HepG2 (cell line): ENCODE results near the gene NOL4L. TPM values are rescaled to one million over a fixed set of nuclear protein-coding genes. Genes with fewer than 3 reads are reported as not detected.

ENCODE experiments used
- ATF7 ChIP-seq, 2 experiments: fragments of 450-650 bp in 1 of 2; sonication (generic) in 1 of 2; formaldehyde crosslinking in 1 of 2; IDR thresholded peaks; 2 replicates each; pipeline versions ENCODE4 v1.4.0 to v1.6.1; 2016 to 2020; ENCODE audit warnings: antibody characterized with exemption in 1 of 2, mild to moderate bottlenecking in 1 of 2, missing genetic modification reagents in 1 of 2
- BORCS8-MEF2B ChIP-seq: sonication (generic); formaldehyde crosslinking; IDR thresholded peaks from 2 replicates; pipeline ENCODE4 v1.8.0; 2022; ENCODE audit warnings: mild to moderate bottlenecking, missing genetic modification reagents
- HMGA1 ChIP-seq: sonication (generic); formaldehyde crosslinking; conservative IDR thresholded peaks from 2 replicates; pipeline ENCODE4 v1.4.0; 2020; ENCODE audit warnings: missing genetic modification reagents
- HNRNPUL1 ChIP-seq: fragments of 200-400 bp; formaldehyde crosslinking; IDR thresholded peaks from 2 replicates; pipeline ENCODE4 v1.6.1; 2017; ENCODE audit warnings: low read depth, mild to moderate bottlenecking, low read length, moderate library complexity
- KDM5B ChIP-seq: sonication (generic); formaldehyde crosslinking; IDR thresholded peaks from 2 replicates; pipeline ENCODE4 v1.4.0; 2020; ENCODE audit warnings: missing genetic modification reagents, mild to moderate bottlenecking, borderline replicate concordance
- LRRFIP1 ChIP-seq: sonication (generic); formaldehyde crosslinking; conservative IDR thresholded peaks from 2 replicates; pipeline ENCODE4 v1.4.0; 2020; ENCODE audit warnings: missing genetic modification reagents
- NFYB ChIP-seq: sonication (generic); formaldehyde crosslinking; IDR thresholded peaks from 2 replicates; pipeline ENCODE4 v1.4.0; 2020; ENCODE audit warnings: missing genetic modification reagents
- PAX8 ChIP-seq: sonication (generic); formaldehyde crosslinking; IDR thresholded peaks from 2 replicates; pipeline ENCODE4 v1.8.0; 2022; ENCODE audit warnings: mild to moderate bottlenecking, missing genetic modification reagents, borderline replicate concordance
- SP1 ChIP-seq, 2 experiments: fragments of 450-650 bp in 1 of 2; sonication (generic) in 1 of 2; formaldehyde crosslinking in 1 of 2; IDR thresholded peaks; 2 replicates each; pipeline versions ENCODE4 v1.4.0 to v1.6.1; 2016 to 2020; ENCODE audit warnings: missing genetic modification reagents in 1 of 2
- TCF12 ChIP-seq, 2 experiments: fragments of 450-650 bp in 1 of 2; sonication (generic) in 1 of 2; formaldehyde crosslinking in 1 of 2; IDR thresholded peaks; 2 replicates each; pipeline versions ENCODE4 v1.6.1 to v1.8.0; 2017 to 2022; ENCODE audit warnings: antibody characterized with exemption in 1 of 2, mild to moderate bottlenecking in 1 of 2, missing genetic modification reagents in 1 of 2, moderate library complexity in 1 of 2
- ZBTB1 ChIP-seq: sonication (generic); formaldehyde crosslinking; IDR thresholded peaks from 2 replicates; pipeline ENCODE4 v1.4.0; 2020; ENCODE audit warnings: missing genetic modification reagents, borderline replicate concordance
- ZFY ChIP-seq: sonication (generic); formaldehyde crosslinking; IDR thresholded peaks from 2 replicates; pipeline ENCODE4 v1.4.0; 2020; ENCODE audit warnings: missing genetic modification reagents
- ZNF382 ChIP-seq: sonication (generic); formaldehyde crosslinking; IDR thresholded peaks from 2 replicates; pipeline ENCODE4 v1.5.0; 2020; ENCODE audit warnings: missing genetic modification reagents, mild to moderate bottlenecking, borderline replicate concordance
- ZNF501 ChIP-seq: sonication (generic); formaldehyde crosslinking; IDR thresholded peaks from 2 replicates; pipeline ENCODE4 v1.5.1; 2020; ENCODE audit warnings: mild to moderate bottlenecking, moderate library complexity, missing genetic modification reagents
- ZNF562 ChIP-seq: sonication (generic); formaldehyde crosslinking; IDR thresholded peaks from 2 replicates; pipeline ENCODE4 v1.8.0; 2022; ENCODE audit warnings: missing genetic modification reagents, borderline replicate concordance
- polyA plus RNA-seq, 8 experiments: library from polyadenylated mRNA; depleted of rRNA in 3 of 8; stranded (reverse) in 7 of 8; unstranded in 1 of 8; fragments of >200 nt; fragmentation: Illumina TruSeq in 4 of 8; extraction: Trizol in 4 of 8; gene quantifications; 2 replicates each; pipeline versions ENCODE4 v1.2.1 to v1.2.3, GENCODE V29; 2011 to 2016; ENCODE audit warnings: low read depth in 4 of 8, missing spikeins in 1 of 8, mixed read lengths in 1 of 8; ENCODE audit not compliant: insufficient read depth in 1 of 8
- total RNA-seq, 5 experiments: library from RNA; depleted of rRNA; stranded (reverse); fragments of >200 nt; fragmentation: Illumina TruSeq; extraction: Trizol; gene quantifications; 2 replicates each; pipeline ENCODE4 v1.2.3, GENCODE V29; 2016; ENCODE audit warnings: low read depth in 1 of 5
- TF ChIP-seq, protein P1 (sequence below): sonication (generic); formaldehyde crosslinking; IDR thresholded peaks from 2 replicates; pipeline ENCODE4 v1.4.0; 2020; ENCODE audit warnings: missing genetic modification reagents
- TF ChIP-seq, protein P2 (sequence below): sonication (generic); formaldehyde crosslinking; IDR thresholded peaks from 2 replicates; pipeline ENCODE4 v1.5.0; 2020; ENCODE audit warnings: missing genetic modification reagents
- TF ChIP-seq, protein P3 (sequence below): sonication (generic); formaldehyde crosslinking; IDR thresholded peaks from 2 replicates; pipeline ENCODE4 v1.4.0; 2020; ENCODE audit warnings: missing genetic modification reagents, borderline replicate concordance

NOL4L gene
- total and polyA plus RNA-seq, 2 of the 13 experiments (the other 11 are each of a cell fraction or from before 2014, with no cell fraction given) = 16.6 to 35.4 TPM

DNA sequence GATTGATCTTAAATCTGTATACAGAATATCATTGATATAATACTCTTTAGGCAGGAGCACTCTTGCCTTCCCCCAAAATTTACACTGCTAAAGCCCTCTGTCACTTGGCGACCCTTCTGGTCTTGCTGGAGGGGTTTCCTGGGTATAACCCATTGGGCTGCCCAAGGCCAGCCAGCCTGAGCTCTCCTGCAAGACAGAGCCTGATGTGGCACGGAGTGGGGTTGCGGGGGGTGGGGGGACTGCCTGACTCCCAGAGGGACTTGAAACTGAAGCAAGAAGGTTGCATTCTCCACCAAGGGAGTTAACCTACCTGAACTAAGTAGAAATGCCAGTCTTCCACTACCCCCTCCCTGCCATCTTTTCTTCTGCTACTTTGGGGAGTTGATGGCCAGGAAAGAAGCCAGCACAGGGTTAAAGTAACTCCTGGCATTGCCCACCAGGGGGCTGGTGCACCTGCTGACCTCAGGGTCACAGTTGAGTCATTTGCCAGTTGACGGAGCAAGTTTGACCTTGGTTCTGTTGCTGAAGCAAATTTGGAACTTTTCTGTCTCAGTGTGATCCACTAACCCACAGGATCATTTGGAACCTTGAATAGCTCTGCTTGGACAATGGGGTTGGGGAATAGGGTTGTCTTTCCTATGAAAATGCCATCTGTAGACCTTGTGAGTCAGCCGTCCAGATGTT lies 147.6 kb downstream of the NOL4L start (continued):
- TF ChIP-seq, protein P1, sequence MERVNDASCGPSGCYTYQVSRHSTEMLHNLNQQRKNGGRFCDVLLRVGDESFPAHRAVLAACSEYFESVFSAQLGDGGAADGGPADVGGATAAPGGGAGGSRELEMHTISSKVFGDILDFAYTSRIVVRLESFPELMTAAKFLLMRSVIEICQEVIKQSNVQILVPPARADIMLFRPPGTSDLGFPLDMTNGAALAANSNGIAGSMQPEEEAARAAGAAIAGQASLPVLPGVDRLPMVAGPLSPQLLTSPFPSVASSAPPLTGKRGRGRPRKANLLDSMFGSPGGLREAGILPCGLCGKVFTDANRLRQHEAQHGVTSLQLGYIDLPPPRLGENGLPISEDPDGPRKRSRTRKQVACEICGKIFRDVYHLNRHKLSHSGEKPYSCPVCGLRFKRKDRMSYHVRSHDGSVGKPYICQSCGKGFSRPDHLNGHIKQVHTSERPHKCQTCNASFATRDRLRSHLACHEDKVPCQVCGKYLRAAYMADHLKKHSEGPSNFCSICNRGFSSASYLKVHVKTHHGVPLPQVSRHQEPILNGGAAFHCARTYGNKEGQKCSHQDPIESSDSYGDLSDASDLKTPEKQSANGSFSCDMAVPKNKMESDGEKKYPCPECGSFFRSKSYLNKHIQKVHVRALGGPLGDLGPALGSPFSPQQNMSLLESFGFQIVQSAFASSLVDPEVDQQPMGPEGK (CRISPR knock-in tag) = 0 out of 2 replicates have a peak, but pooled peaks have one; percentile 56
- TF ChIP-seq PAX8 (CRISPR knock-in tag) (no peak), ZNF501 (peak; percentile 59), TCF12 (IDR thresholded peaks at IDR 0.05) (no peak), TCF12 (CRISPR knock-in tag; IDR thresholded peaks at IDR 0.05) (peak; percentile 65; the same call in 1 of the 2 replicates), ZBTB1 (CRISPR knock-in tag) (no peak), SP1 (IDR thresholded peaks at IDR 0.05) (no peak), SP1 (CRISPR knock-in tag; IDR thresholded peaks at IDR 0.05) (peak; percentile 40; the same call in 1 of the 2 replicates), ZFY (0 out of 2 replicates have a peak, but pooled peaks have one; percentile 13), ATF7 (IDR thresholded peaks at IDR 0.05) (no peak), ATF7 (CRISPR knock-in tag; IDR thresholded peaks at IDR 0.05) (0 out of 2 replicates have a peak, but pooled peaks have one; percentile 37), ZNF562 (CRISPR knock-in tag) (no peak), HNRNPUL1 (no peak), KDM5B (CRISPR knock-in tag) (0 out of 2 replicates have a peak, but pooled peaks have one; percentile 31), HMGA1 (CRISPR knock-in tag) (no peak), BORCS8-MEF2B (CRISPR knock-in tag) (no peak), NFYB (no peak), LRRFIP1 (CRISPR knock-in tag) (no peak), ZNF382 (no peak)
- TF ChIP-seq, protein P2, sequence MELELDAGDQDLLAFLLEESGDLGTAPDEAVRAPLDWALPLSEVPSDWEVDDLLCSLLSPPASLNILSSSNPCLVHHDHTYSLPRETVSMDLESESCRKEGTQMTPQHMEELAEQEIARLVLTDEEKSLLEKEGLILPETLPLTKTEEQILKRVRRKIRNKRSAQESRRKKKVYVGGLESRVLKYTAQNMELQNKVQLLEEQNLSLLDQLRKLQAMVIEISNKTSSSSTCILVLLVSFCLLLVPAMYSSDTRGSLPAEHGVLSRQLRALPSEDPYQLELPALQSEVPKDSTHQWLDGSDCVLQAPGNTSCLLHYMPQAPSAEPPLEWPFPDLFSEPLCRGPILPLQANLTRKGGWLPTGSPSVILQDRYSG (CRISPR knock-in tag) = no peak
- TF ChIP-seq, protein P3, sequence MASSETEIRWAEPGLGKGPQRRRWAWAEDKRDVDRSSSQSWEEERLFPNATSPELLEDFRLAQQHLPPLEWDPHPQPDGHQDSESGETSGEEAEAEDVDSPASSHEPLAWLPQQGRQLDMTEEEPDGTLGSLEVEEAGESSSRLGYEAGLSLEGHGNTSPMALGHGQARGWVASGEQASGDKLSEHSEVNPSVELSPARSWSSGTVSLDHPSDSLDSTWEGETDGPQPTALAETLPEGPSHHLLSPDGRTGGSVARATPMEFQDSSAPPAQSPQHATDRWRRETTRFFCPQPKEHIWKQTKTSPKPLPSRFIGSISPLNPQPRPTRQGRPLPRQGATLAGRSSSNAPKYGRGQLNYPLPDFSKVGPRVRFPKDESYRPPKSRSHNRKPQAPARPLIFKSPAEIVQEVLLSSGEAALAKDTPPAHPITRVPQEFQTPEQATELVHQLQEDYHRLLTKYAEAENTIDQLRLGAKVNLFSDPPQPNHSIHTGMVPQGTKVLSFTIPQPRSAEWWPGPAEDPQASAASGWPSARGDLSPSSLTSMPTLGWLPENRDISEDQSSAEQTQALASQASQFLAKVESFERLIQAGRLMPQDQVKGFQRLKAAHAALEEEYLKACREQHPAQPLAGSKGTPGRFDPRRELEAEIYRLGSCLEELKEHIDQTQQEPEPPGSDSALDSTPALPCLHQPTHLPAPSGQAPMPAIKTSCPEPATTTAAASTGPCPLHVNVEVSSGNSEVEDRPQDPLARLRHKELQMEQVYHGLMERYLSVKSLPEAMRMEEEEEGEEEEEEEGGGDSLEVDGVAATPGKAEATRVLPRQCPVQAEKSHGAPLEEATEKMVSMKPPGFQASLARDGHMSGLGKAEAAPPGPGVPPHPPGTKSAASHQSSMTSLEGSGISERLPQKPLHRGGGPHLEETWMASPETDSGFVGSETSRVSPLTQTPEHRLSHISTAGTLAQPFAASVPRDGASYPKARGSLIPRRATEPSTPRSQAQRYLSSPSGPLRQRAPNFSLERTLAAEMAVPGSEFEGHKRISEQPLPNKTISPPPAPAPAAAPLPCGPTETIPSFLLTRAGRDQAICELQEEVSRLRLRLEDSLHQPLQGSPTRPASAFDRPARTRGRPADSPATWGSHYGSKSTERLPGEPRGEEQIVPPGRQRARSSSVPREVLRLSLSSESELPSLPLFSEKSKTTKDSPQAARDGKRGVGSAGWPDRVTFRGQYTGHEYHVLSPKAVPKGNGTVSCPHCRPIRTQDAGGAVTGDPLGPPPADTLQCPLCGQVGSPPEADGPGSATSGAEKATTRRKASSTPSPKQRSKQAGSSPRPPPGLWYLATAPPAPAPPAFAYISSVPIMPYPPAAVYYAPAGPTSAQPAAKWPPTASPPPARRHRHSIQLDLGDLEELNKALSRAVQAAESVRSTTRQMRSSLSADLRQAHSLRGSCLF (CRISPR knock-in tag) = no peak
